NT2/D1 (cell line): Measurements from ENCODE around the gene ERC2.

Experiments
- SUZ12 ChIP-seq: IDR thresholded peaks from 2 replicates; pipeline ENCODE4 v1.6.1; 2011; ENCODE audit not compliant: insufficient read length, insufficient read depth; ENCODE audit errors: extremely low read depth
- YY1 ChIP-seq: IDR thresholded peaks from 2 replicates; pipeline ENCODE4 v1.6.1; 2011; ENCODE audit not compliant: insufficient read length, insufficient read depth

- no peak for TF ChIP-seq YY1
- no peak for TF ChIP-seq SUZ12
Measured at GRCh38 chr3:56308471-56308870, 159.8 kb downstream of the ERC2 start.
